H1 (cell line): Measurements from ENCODE around the gene FOXO6. TPM values are rescaled to one million over a fixed set of nuclear protein-coding genes. Genes with fewer than 3 reads are reported as not detected.

Experiments
- CTCF ChIA-PET: fragments of 300-600 bp; sonication (Branson Sonifier 250); formaldehyde crosslinking; loops from one replicate; lab custom pipeline; 2021; ENCODE audit not compliant: partially characterized antibody; lab: Charles Lee
- POLR2A ChIA-PET: fragments of 300-600 bp; sonication (Branson Sonifier 250); formaldehyde crosslinking; loops from one replicate; lab custom pipeline; 2021; ENCODE audit warnings: inconsistent platforms; ENCODE audit not compliant: partially characterized antibody; lab: Charles Lee
- DNase-seq, 2 experiments: peaks; one replicate each; pipeline versions ENCODE4 v3.0.0 to v3.0.0-alpha.2; 2010 to 2022; ENCODE audit warnings: low spot score in 2 of 2, low read depth in 1 of 2, mixed read lengths in 1 of 2
- FAIRE-seq: peaks from 2 replicates; lab custom pipeline; 2011; peaks lifted over from hg19 to GRCh38; lab: Jason Lieb, UNC
- H2AFZ ChIP-seq: 2 replicates; pipeline ENCODE4 v1.8.1; 2012; ENCODE audit warnings: low read length, inconsistent platforms
- H2AK5ac ChIP-seq: 2 replicates; pipeline ENCODE4 v1.6.1; 2013; ENCODE audit warnings: low read depth, low read length
- H2BK120ac ChIP-seq: replicated peaks from 2 replicates; pipeline ENCODE3; 2013; ENCODE audit warnings: low read depth, low read length, inconsistent platforms
- H2BK12ac ChIP-seq: 2 replicates; pipeline ENCODE4 v1.6.1; 2013; ENCODE audit warnings: low read depth, low read length
- H2BK15ac ChIP-seq: 2 replicates; pipeline ENCODE4 v1.6.1; 2013; ENCODE audit warnings: low read length
- H2BK20ac ChIP-seq: 2 replicates; pipeline ENCODE4 v1.6.1; 2013; ENCODE audit warnings: low read length
- H2BK5ac ChIP-seq: 2 replicates; pipeline ENCODE4 v1.6.1; 2013; ENCODE audit warnings: low read depth, low read length
- H3K14ac ChIP-seq: 2 replicates; pipeline ENCODE4 v1.6.1; 2013; ENCODE audit warnings: inconsistent platforms; ENCODE audit not compliant: insufficient read length
- H3K18ac ChIP-seq: 2 replicates; pipeline ENCODE4 v1.6.1; 2013; ENCODE audit warnings: low read length; ENCODE audit errors: extremely low read depth
- H3K23ac ChIP-seq: 2 replicates; pipeline ENCODE4 v1.6.1; 2013; ENCODE audit warnings: inconsistent platforms; ENCODE audit not compliant: insufficient read length
- H3K23me2 ChIP-seq: 2 replicates; pipeline ENCODE4 v1.6.1; 2013; ENCODE audit warnings: low read depth, low read length
- H3K27ac ChIP-seq: 2 replicates; pipeline ENCODE4 v1.6.1; 2011; ENCODE audit warnings: low read depth, low read length, inconsistent platforms
- H3K27me3 ChIP-seq, 4 experiments: replicated peaks in 1 of 4; 1 replicate in 1 of 4; 2 replicates in 3 of 4; pipeline versions ENCODE4 v1.6.1 to v1.8.1; 2011 to 2013; ENCODE audit warnings: low read length in 3 of 4, mild to moderate bottlenecking in 3 of 4, inconsistent platforms in 2 of 4, mixed read lengths in 2 of 4, moderate library complexity in 1 of 4; ENCODE audit not compliant: control insufficient read depth in 3 of 4, insufficient read depth in 3 of 4; ENCODE audit errors: extremely low read depth in 1 of 4
- H3K36me3 ChIP-seq, 4 experiments: 2 replicates each; pipeline versions ENCODE4 v1.6.1 to v1.8.1; 2011 to 2013; ENCODE audit warnings: mild to moderate bottlenecking in 4 of 4, low read length in 3 of 4, moderate library complexity in 2 of 4, control low read depth in 1 of 4, inconsistent platforms in 1 of 4; ENCODE audit not compliant: insufficient read depth in 4 of 4, control insufficient read depth in 2 of 4
- H3K4ac ChIP-seq: replicated peaks from 2 replicates; pipeline ENCODE3; 2013; ENCODE audit warnings: low read length, low read depth, mixed read lengths, inconsistent platforms; ENCODE audit not compliant: insufficient read length
- H3K4me1 ChIP-seq, 4 experiments: replicated peaks in 1 of 4; 1 replicate in 1 of 4; 2 replicates in 3 of 4; pipeline versions ENCODE4 v1.6.1 to v1.8.1; 2011 to 2013; ENCODE audit warnings: low read length in 3 of 4, inconsistent platforms in 2 of 4, mixed read lengths in 1 of 4; ENCODE audit not compliant: insufficient read depth in 4 of 4, control insufficient read depth in 3 of 4
- H3K4me2 ChIP-seq, 2 experiments: 2 replicates each; pipeline versions ENCODE4 v1.6.1 to v1.8.1; 2011 to 2013; ENCODE audit warnings: low read depth in 2 of 2, low read length in 2 of 2, control low read depth in 1 of 2, inconsistent platforms in 1 of 2, mild to moderate bottlenecking in 1 of 2; ENCODE audit not compliant: insufficient read depth in 1 of 2
- H3K4me3 ChIP-seq, 4 experiments: fragments of 200-600, 300-600 bp in 1 of 4; sonication (generic), shearing (Covaris generic), sonication (Bioruptor Twin) in 1 of 4; 2 replicates each; pipeline versions ENCODE4 v1.5.1 to v1.8.1; 2011 to 2016; ENCODE audit warnings: low read length in 4 of 4, low read depth in 3 of 4, control low read depth in 2 of 4, inconsistent platforms in 2 of 4, mild to moderate bottlenecking in 2 of 4, mixed read lengths in 1 of 4, moderate library complexity in 1 of 4; ENCODE audit not compliant: insufficient read depth in 2 of 4; ENCODE audit errors: extremely low read depth in 1 of 4
- H3K56ac ChIP-seq: replicated peaks from 2 replicates; pipeline ENCODE3; 2013; ENCODE audit warnings: low read depth, mild to moderate bottlenecking, mixed read lengths, low read length, inconsistent platforms; ENCODE audit not compliant: insufficient read length
- H3K79me1 ChIP-seq: 2 replicates; pipeline ENCODE4 v1.6.1; 2013; ENCODE audit warnings: low read depth, low read length, control low read depth
- H3K79me2 ChIP-seq, 2 experiments: 2 replicates each; pipeline versions ENCODE4 v1.6.1 to v1.8.1; 2012 to 2013; ENCODE audit warnings: low read length in 2 of 2, mild to moderate bottlenecking in 2 of 2, inconsistent platforms in 1 of 2; ENCODE audit not compliant: insufficient read depth in 2 of 2, control insufficient read depth in 1 of 2
- H3K9ac ChIP-seq, 4 experiments: replicated peaks in 1 of 4; 1 replicate in 1 of 4; 2 replicates in 3 of 4; pipeline versions ENCODE4 v1.6.1 to v1.8.1; 2011 to 2013; ENCODE audit warnings: low read depth in 3 of 4, low read length in 3 of 4, control low read depth in 2 of 4, mild to moderate bottlenecking in 2 of 4, moderate library complexity in 2 of 4, inconsistent platforms in 1 of 4; ENCODE audit errors: extremely low read depth in 1 of 4
- H3K9me3 ChIP-seq, 2 experiments: 2 replicates each; pipeline versions ENCODE4 v1.6.1 to v1.8.1; 2012 to 2013; ENCODE audit warnings: mild to moderate bottlenecking in 2 of 2, moderate library complexity in 2 of 2, control low read depth in 1 of 2, inconsistent platforms in 1 of 2, low read depth in 1 of 2, low read length in 1 of 2, mixed read lengths in 1 of 2; ENCODE audit not compliant: insufficient read depth in 2 of 2
- H4K20me1 ChIP-seq, 2 experiments: replicated peaks in 1 of 2; 2 replicates each; pipeline versions ENCODE3 to v1.8.1; 2011 to 2013; ENCODE audit warnings: inconsistent platforms in 2 of 2, low read length in 2 of 2, mild to moderate bottlenecking in 1 of 2; ENCODE audit not compliant: insufficient read depth in 2 of 2, control insufficient read depth in 1 of 2
- H4K5ac ChIP-seq: 2 replicates; pipeline ENCODE4 v1.6.1; 2013; ENCODE audit warnings: low read length, low read depth, mixed read lengths, inconsistent platforms; ENCODE audit not compliant: insufficient read length
- H4K8ac ChIP-seq: 2 replicates; pipeline ENCODE4 v1.8.0; 2013; ENCODE audit warnings: mild to moderate bottlenecking, moderate library complexity, low read length, inconsistent platforms; ENCODE audit not compliant: insufficient read depth; ENCODE audit errors: extremely low read depth
- H4K91ac ChIP-seq: replicated peaks from 2 replicates; pipeline ENCODE3; 2013; ENCODE audit warnings: low read length, mixed read lengths, inconsistent platforms; ENCODE audit not compliant: insufficient read length
- HDAC2 ChIP-seq, 2 experiments: fragments of 300-600 bp in 1 of 2; sonication (generic) in 1 of 2; IDR thresholded peaks; 2 replicates each; pipeline ENCODE4 v1.6.1; 2011 to 2012; ENCODE audit warnings: low read depth in 2 of 2, low read length in 2 of 2, mild to moderate bottlenecking in 2 of 2, moderate library complexity in 2 of 2, borderline replicate concordance in 1 of 2, inconsistent platforms in 1 of 2
- KDM1A ChIP-seq: fragments of 200-600, 300-600 bp; sonication (generic); IDR thresholded peaks from 2 replicates; pipeline ENCODE4 v1.7.1; 2016; ENCODE audit warnings: mild to moderate bottlenecking, low read length, borderline replicate concordance
- RFX5 ChIP-seq: IDR thresholded peaks from 2 replicates; pipeline ENCODE4 v1.6.1; 2011; ENCODE audit warnings: low read depth, low read length, improper control_type of control experiment, borderline replicate concordance
- RNF2 ChIP-seq: fragments of 200-900, 300-1000 bp; sonication (generic); IDR thresholded peaks from 2 replicates; pipeline ENCODE4 v1.7.1; 2016; ENCODE audit warnings: borderline replicate concordance, low read depth, mild to moderate bottlenecking, antibody characterized with exemption, low read length; ENCODE audit not compliant: poor library complexity, severe bottlenecking; ENCODE audit errors: missing control alignments
- TCF12 ChIP-seq: IDR thresholded peaks from 2 replicates; pipeline ENCODE4 v1.6.1; 2011; ENCODE audit warnings: low read depth, mild to moderate bottlenecking, low read length
- WGBS, 2 experiments: shearing (Covaris generic) in 1 of 2; methylation state at CpG; one replicate each; pipeline versions ENCODE4 v1.1.6 to v1.1.7; 2013 to 2015; ENCODE audit warnings: low lambda C conversion rate in 2 of 2, mixed read lengths in 2 of 2, inconsistent platforms in 1 of 2, low coverage in 1 of 2, missing lambda C conversion rate in 1 of 2; ENCODE audit not compliant: insufficient replicate concordance in 2 of 2, insufficient coverage in 1 of 2, insufficient read length in 1 of 2; ENCODE audit errors: extremely low coverage in 1 of 2, missing lambda C conversion rate in 1 of 2; 5-methylcytosine and 5-hydroxymethylcytosine counted together
- polyA plus RNA-seq, 7 experiments: library from polyadenylated mRNA; depleted of rRNA in 3 of 7; stranded (reverse) in 5 of 7; unstranded in 2 of 7; fragments of >200 nt in 5 of 7; fragments of 200-250 nt in 2 of 7; gene quantifications; 1 replicate in 5 of 7; 2 replicates in 1 of 7; 4 replicates in 1 of 7; pipeline versions ENCODE4 v1.2.1 to v1.2.3, GENCODE V29; 2011 to 2013; ENCODE audit warnings: missing spikeins in 2 of 7, mixed read lengths in 2 of 7
- total RNA-seq: library from RNA; stranded (reverse); fragmentation: NEBNext Ultra II Directional; extraction: Animal tissue kit (Norgen Biotek cat#: 25700); gene quantifications from 2 replicates; pipeline ENCODE4 v1.2.1, GENCODE V29; 2021

Gene FOXO6
- total and polyA plus RNA-seq, 2 of the 8 experiments (the other 6 are each of a cell fraction or from before 2014, with no cell fraction given), result 0.59 to 3.0 TPM

GRCh38 chr1:41372600-41372993, 11.4 kb downstream of the FOXO6 start:
- peaks cover 2% of the 10 kb centered on the region; the same call in 1 of the 2 replicates for H3K23me2 ChIP-seq
- no peaks in the 10 kb centered on the region for H3K9me3 ChIP-seq
- H2BK15ac ChIP-seq, result no peak overlapping the region; the same call in 1 of the 2 replicates
- H3K4me2 ChIP-seq, result peak overlapping the region; percentile 46 to 63
- no peak overlapping the region for H3K9ac ChIP-seq
- no peak overlapping the region for H3K56ac ChIP-seq
- H3K27ac ChIP-seq, result no peak overlapping the region
- H4K8ac ChIP-seq, result no peak overlapping the region
- H4K20me1 ChIP-seq, result no peaks in the 10 kb centered on the region
- no peak overlapping the region for H3K23ac ChIP-seq
- DNase-seq (no peak), FAIRE-seq (no peak)
- H2BK5ac ChIP-seq, result peak overlapping the region; percentile 68; the same call in 1 of the 2 replicates
- peak overlapping the region; percentile 84; the same call in 1 of the 2 replicates for H2BK12ac ChIP-seq
- H3K36me3 ChIP-seq, result no peaks in the 10 kb centered on the region
- TF ChIP-seq RNF2 (no peak), TCF12 (no peak), KDM1A (peak; percentile 95), HDAC2 (IDR thresholded peaks at IDR 0.05; ENCODE audit: borderline replicate concordance in 1 of 2, low read depth in 2 of 2, low read length in 2 of 2) (peak in 1 of 2 experiments; percentile 36; a peak in 1 of 4 replicates), RFX5 (no peak)
- H2AFZ ChIP-seq, result no peak overlapping the region
- H3K18ac ChIP-seq, result no peak overlapping the region; the same call in 1 of the 2 replicates
- no peak overlapping the region for H2BK120ac ChIP-seq
- peak overlapping the region; percentile 63 for H4K91ac ChIP-seq
- H3K4me3 ChIP-seq, result peak overlapping the region in 1 of 4 experiments; percentile 48; a peak in 1 of 8 replicates
- CTCF ChIA-PET, result interaction anchor here (0.8 to 7.3 kb wide), 12 partner anchors 10 to 142 kb away, joined by 3 to 39 read pairs (median 3); no protein-coding TSS in a partner anchor
- H3K79me1 ChIP-seq, result no peaks in the 10 kb centered on the region; the same call in 1 of the 2 replicates
- WGBS, 2 experiments, result 56% methylated on average over 4 of the region's 4 CpGs; no CpG with 5 or more reads in 1 of the 2 experiments
- 0 out of 2 replicates have a peak overlapping the region, but pooled peaks have one; percentile 38 for H2BK20ac ChIP-seq
- H3K4ac ChIP-seq, result no peak overlapping the region
- H3K4me1 ChIP-seq, result peaks cover 11 to 41% (median 30%) of the 10 kb centered on the region in 4 experiments
- peaks cover 0 to 12% (median 4%) of the 10 kb centered on the region in 4 experiments; a peak in 4 of 7 replicates for H3K27me3 ChIP-seq
- peak overlapping the region; percentile 65; the same call in 1 of the 2 replicates for H2AK5ac ChIP-seq
- POLR2A ChIA-PET, result interaction anchor here (0.9 to 3.2 kb wide), 9 partner anchors 9 to 125 kb away, joined by 3 to 22 read pairs (median 4); no protein-coding TSS in a partner anchor
- no peaks in the 10 kb centered on the region for H3K79me2 ChIP-seq
- H3K14ac ChIP-seq, result no peak overlapping the region
- H4K5ac ChIP-seq, result no peak overlapping the region
